Keratinocyte (primary cell): ENCODE data around the gene SIX1. TPM values are rescaled to one million over a fixed set of nuclear protein-coding genes. Genes with fewer than 3 reads are reported as not detected.

Source experiments
- DNase-seq: peaks from one replicate; pipeline ENCODE4 v3.0.0-alpha.2; 2011; ENCODE audit warnings: low read depth, missing footprints, low spot score
- FAIRE-seq: peaks from 2 replicates; lab custom pipeline; 2011; peaks lifted over from hg19 to GRCh38; lab: Jason Lieb, UNC
- H2AFZ ChIP-seq: 2 replicates; pipeline ENCODE4 v1.6.0; 2012; ENCODE audit warnings: low read length, control low read depth, inconsistent platforms; ENCODE audit not compliant: control insufficient read depth
- H3K27ac ChIP-seq: 2 replicates; pipeline ENCODE4 v1.5.1; 2011; ENCODE audit warnings: low read length; ENCODE audit not compliant: control insufficient read depth, insufficient read depth
- H3K27me3 ChIP-seq: 3 replicates; pipeline ENCODE4 v1.6.0; 2011; ENCODE audit warnings: low read length; ENCODE audit not compliant: control insufficient read depth, insufficient read depth; ENCODE audit errors: extremely low read depth
- H3K36me3 ChIP-seq, 2 experiments: 2 replicates in 1 of 2; 3 replicates in 1 of 2; pipeline ENCODE4 v1.5.1; 2011; ENCODE audit warnings: low read length in 2 of 2, mild to moderate bottlenecking in 1 of 2; ENCODE audit not compliant: control insufficient read depth in 2 of 2, insufficient read depth in 2 of 2; ENCODE audit errors: extremely low read depth in 1 of 2
- H3K4me1 ChIP-seq: 3 replicates; pipeline ENCODE4 v1.5.1; 2011; ENCODE audit warnings: low read length; ENCODE audit not compliant: control insufficient read depth, insufficient read depth; ENCODE audit errors: extremely low read depth
- H3K4me2 ChIP-seq: 3 replicates; pipeline ENCODE4 v1.6.0; 2011; ENCODE audit warnings: low read depth, low read length; ENCODE audit not compliant: control insufficient read depth, insufficient read depth; ENCODE audit errors: extremely low read depth
- H3K4me3 ChIP-seq, 3 experiments: fragments of 200-600 bp in 1 of 3; sonication (generic) in 1 of 3; 2 replicates in 2 of 3; 3 replicates in 1 of 3; pipeline ENCODE4 v1.5.1; 2011 to 2016; ENCODE audit warnings: low read length in 3 of 3, mild to moderate bottlenecking in 3 of 3, control low read depth in 2 of 3, inconsistent platforms in 1 of 3, low read depth in 1 of 3, mixed read lengths in 1 of 3, mixed run types in 1 of 3, moderate library complexity in 1 of 3; ENCODE audit not compliant: control insufficient read depth in 2 of 3, insufficient read depth in 2 of 3; ENCODE audit errors: extremely low read depth in 1 of 3
- H3K79me2 ChIP-seq: 2 replicates; pipeline ENCODE4 v1.6.0; 2012; ENCODE audit warnings: low read length; ENCODE audit not compliant: control insufficient read depth, insufficient read depth
- H3K9ac ChIP-seq: 3 replicates; pipeline ENCODE4 v1.6.0; 2011; ENCODE audit warnings: low read length; ENCODE audit not compliant: control insufficient read depth, insufficient read depth; ENCODE audit errors: extremely low read depth
- H3K9me1 ChIP-seq: 3 replicates; pipeline ENCODE4 v1.6.0; 2011; ENCODE audit warnings: low read length; ENCODE audit not compliant: control insufficient read depth, insufficient read depth; ENCODE audit errors: extremely low read depth
- H3K9me3 ChIP-seq: 2 replicates; pipeline ENCODE4 v1.5.1; 2012; ENCODE audit warnings: low read depth, low read length; ENCODE audit not compliant: control insufficient read depth
- H4K20me1 ChIP-seq: 3 replicates; pipeline ENCODE4 v1.6.0; 2011; ENCODE audit warnings: low read length; ENCODE audit not compliant: control insufficient read depth, insufficient read depth; ENCODE audit errors: extremely low read depth
- CTCF ChIP-seq, 3 experiments: IDR thresholded peaks in 1 of 3; conservative IDR thresholded peaks in 1 of 3; optimal IDR thresholded peaks in 1 of 3; 2 replicates in 2 of 3; 3 replicates in 1 of 3; pipeline versions ENCODE3 to v1.5.1; 2011; ENCODE audit warnings: low read length in 3 of 3, mild to moderate bottlenecking in 3 of 3, moderate library complexity in 2 of 3, control low read depth in 1 of 3, inconsistent platforms in 1 of 3; ENCODE audit not compliant: insufficient read depth in 2 of 3; ENCODE audit errors: extremely low read depth in 1 of 3
- EZH2 ChIP-seq: IDR thresholded peaks from one replicate; pipeline ENCODE4 v1.6.1; 2012; ENCODE audit warnings: inconsistent platforms, mild to moderate bottlenecking, low read length, moderate library complexity
- dilution Hi-C: fragments of 300-500 bp; cut with MboI; formaldehyde crosslinking; loops from one replicate; pipeline ENCODE4 v1.7.0; 2020; ENCODE audit warnings: low sequenced_read_pairs; ENCODE audit not compliant: extremely low pct_ligation_motif_present
- polyA plus RNA-seq, 5 experiments: library from polyadenylated mRNA; depleted of rRNA in 3 of 5; stranded (reverse) in 3 of 5; stranded (forward) in 1 of 5; unstranded in 1 of 5; fragments of >200 nt; gene quantifications; 1 replicate in 1 of 5; 2 replicates in 3 of 5; 3 replicates in 1 of 5; pipeline versions ENCODE4 v1.2.1 to v1.2.3, GENCODE V29; 2011 to 2012; ENCODE audit warnings: missing spikeins in 2 of 5, low read depth in 1 of 5, low replicate concordance in 1 of 5

SIX1 gene
- polyA plus RNA-seq, 1 donor (not counting 4 experiments of a cell fraction or from before 2014, with no cell fraction given) = 0.04 TPM

DNA sequence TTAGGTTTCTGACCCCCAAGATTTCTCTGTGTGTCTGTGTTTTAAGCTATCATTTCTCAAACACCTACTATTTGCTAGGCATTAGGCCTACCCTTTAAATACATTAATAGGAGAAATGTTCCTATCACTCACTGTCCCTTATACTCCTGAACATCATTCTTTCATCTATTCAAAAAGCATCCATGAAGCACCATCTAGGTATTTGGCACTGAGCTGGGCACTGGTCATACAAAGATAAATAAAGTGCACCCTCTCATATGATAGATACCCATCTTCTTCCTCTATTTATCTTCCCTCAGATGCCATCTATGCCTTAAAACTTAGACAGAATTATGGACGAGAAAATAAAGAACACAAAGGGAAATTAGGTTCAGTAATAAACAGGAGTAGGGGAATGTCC, 20.4 kb downstream of the SIX1 start:
- Histone ChIP-seq H3K36me3 (no peaks in the 10 kb centered on the region), H2AFZ (no peak overlapping the region), H4K20me1 (no peaks in the 10 kb centered on the region), H3K4me1 (no peaks in the 10 kb centered on the region), H3K4me2 (no peak overlapping the region), H3K27me3 (no peaks in the 10 kb centered on the region), H3K9me1 (no peaks in the 10 kb centered on the region), H3K9me3 (no peaks in the 10 kb centered on the region), H3K4me3 (no peak overlapping the region), H3K79me2 (no peaks in the 10 kb centered on the region), H3K9ac (no peak overlapping the region), H3K27ac (no peak overlapping the region)
- DNase-seq = no peak
- no peak for FAIRE-seq
- TF ChIP-seq CTCF (optimal IDR thresholded peaks at IDR 0.05 in 1 of 3, IDR thresholded peaks at IDR 0.05 in 1 of 3, conservative IDR thresholded peaks at IDR 0.05 in 1 of 3; ENCODE audit: extremely low read depth in 1 of 3, insufficient read depth in 2 of 3, low read length in 3 of 3) (no peak), EZH2 (no peak)
- dilution Hi-C loops = loop anchor here (25.0 kb wide), 1 partner anchor 583 kb away; no protein-coding TSS in a partner anchor

GRCh38 chr14:60622917-60623257, 26.4 kb downstream of the SIX1 start:
- DNase-seq (no peak), FAIRE-seq (no peak)
- no peak overlapping the region for H3K9ac ChIP-seq
- no peaks in the 10 kb centered on the region for H3K79me2 ChIP-seq
- no peak overlapping the region for H3K4me2 ChIP-seq
- dilution Hi-C loops = no loop called here
- no peaks in the 10 kb centered on the region for H3K9me3 ChIP-seq
- H4K20me1 ChIP-seq = no peaks in the 10 kb centered on the region
- no peaks in the 10 kb centered on the region for H3K27me3 ChIP-seq
- no peak overlapping the region for H2AFZ ChIP-seq
- H3K9me1 ChIP-seq = no peaks in the 10 kb centered on the region
- no peak overlapping the region for H3K4me3 ChIP-seq
- TF ChIP-seq CTCF (optimal IDR thresholded peaks at IDR 0.05 in 1 of 3, IDR thresholded peaks at IDR 0.05 in 1 of 3, conservative IDR thresholded peaks at IDR 0.05 in 1 of 3; ENCODE audit: extremely low read depth in 1 of 3, insufficient read depth in 2 of 3, low read length in 3 of 3) = no peak
- no peak for TF ChIP-seq EZH2
- H3K4me1 ChIP-seq = no peaks in the 10 kb centered on the region
- no peak overlapping the region for H3K27ac ChIP-seq
- H3K36me3 ChIP-seq = no peaks in the 10 kb centered on the region
